ENCODE measurements around the gene POU4F3. TPM values are rescaled to one million over a fixed set of nuclear protein-coding genes. Genes with fewer than 3 reads are reported as not detected.

POU4F3 gene
- total RNA-seq, 4 donors from 2014 or later, result 0.19 TPM; not detected in 3

GRCh38 chr5:146390469-146390868 is 51.8 kb downstream of the POU4F3 start:
- 55% methylated on average over 2 of the region's 2 CpGs for WGBS
- TF ChIP-seq EP300 (IDR thresholded peaks at IDR 0.05), result no peak
- TF ChIP-seq POLR2A (IDR thresholded peaks at IDR 0.05), result no peak
- TF ChIP-seq CTCF (IDR thresholded peaks at IDR 0.05), result no peak
- no peak for TF ChIP-seq POLR2AphosphoS5 (IDR thresholded peaks at IDR 0.05)
- Histone ChIP-seq H3K27ac (no peak overlapping the region), H3K27me3 (peaks cover 10% of the 10 kb centered on the region), H3K4me1 (no peaks in the 10 kb centered on the region), H3K9me3 (no peaks in the 10 kb centered on the region), H3K4me3 (no peak overlapping the region), H3K36me3 (no peaks in the 10 kb centered on the region)
- DNase-seq (ENCODE audit: low spot score in 2 of 2), result no peak

Other genes starting within 250 kb of the POU4F3 start
- not detected for gene PLAC8L1, start 233.3 kb upstream of the POU4F3 start, total RNA-seq
- 10 to 100 TPM; 55.5 to 94.1 (median 64.1) TPM for gene LARS1, start 156.2 kb upstream of the POU4F3 start, total RNA-seq
- 10 to 100 TPM; 19.4 to 47.6 (median 22.2) TPM for gene RBM27, start 135.2 kb upstream of the POU4F3 start, total RNA-seq
- 100 to 1,000 TPM in 1 of 4 donors, 10 to 100 TPM in 3; 59.1 to 164 (median 65.1) TPM for gene TCERG1, start 108.5 kb downstream of the POU4F3 start, total RNA-seq
- gene GPR151, start 177.4 kb downstream of the POU4F3 start, total RNA-seq, result not detected